GM19193 (cell line): ENCODE measurements around the gene TMEM116.

ENCODE experiments used
- POLR2A ChIP-seq: IDR thresholded peaks from 4 replicates; pipeline ENCODE4 v1.6.1; 2011; ENCODE audit not compliant: insufficient read depth, insufficient read length; ENCODE audit errors: extremely low read depth

The TMEM116 gene

DNA sequence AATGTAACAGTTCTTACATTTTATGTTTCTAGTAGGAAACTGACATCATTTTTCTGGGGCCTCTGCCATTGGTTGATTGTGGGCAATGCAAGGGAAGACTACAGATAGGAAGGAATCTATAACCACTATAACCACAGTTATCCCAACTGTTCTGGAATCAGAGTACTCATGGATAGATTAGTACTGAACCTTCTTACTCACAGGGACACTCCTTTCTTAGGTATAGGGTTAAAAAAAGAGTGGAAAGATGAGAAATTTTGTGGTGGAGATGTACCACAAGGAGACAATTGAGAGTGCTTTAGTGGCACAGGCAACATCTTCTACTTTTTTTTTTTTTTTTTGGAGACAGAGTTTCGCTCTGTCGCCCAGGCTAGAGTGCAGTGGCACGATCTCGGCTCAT, 21.0 kb downstream of the TMEM116 start:
- no peak for TF ChIP-seq POLR2A

DNA sequence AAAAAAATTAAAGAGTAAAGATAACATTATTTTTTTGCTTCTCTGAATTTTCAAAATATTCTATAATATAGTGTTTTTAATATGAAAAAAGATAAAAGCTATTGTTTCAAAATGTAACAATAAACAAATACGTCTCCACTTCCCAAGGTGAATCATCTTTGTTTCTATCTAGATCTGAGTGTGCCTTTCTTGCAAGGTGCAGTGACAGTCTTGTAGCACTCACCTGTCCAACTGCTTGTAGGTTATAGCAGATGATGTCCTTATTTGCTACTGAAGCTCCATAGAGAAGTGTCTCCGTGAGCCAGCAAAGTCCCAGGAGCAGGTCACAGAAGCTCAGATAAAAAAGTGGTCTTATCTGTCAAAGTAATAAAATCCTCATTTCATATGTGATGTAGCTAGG, 21.4 kb downstream of the TMEM116 start:
- no peak for TF ChIP-seq POLR2A

- TF ChIP-seq POLR2A: no peak
Observed at GRCh38 chr12:111984820-111985219, 28.1 kb downstream of the TMEM116 start.

DNA sequence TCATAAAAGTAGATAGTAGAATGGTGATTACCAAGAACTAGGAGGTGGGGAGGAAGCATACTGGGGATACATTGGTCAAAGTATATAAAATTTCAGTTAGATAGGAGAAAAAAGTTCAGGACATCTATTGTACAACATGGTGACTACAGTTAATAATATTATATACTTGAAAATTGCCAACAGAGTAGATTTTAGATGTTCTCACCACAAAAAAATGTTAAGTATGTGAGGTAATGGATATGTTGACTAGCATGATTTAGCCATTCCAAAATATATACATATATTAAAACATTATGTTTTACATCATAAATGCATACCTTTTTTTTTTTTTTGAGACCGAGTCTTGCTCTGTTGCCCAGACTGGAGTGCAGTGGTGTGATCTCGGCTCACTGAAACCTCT, 31.0 kb downstream of the TMEM116 start:
- no peak for TF ChIP-seq POLR2A

GRCh38 chr12:111980598-111980997, 32.4 kb downstream of the TMEM116 start:
- TF ChIP-seq POLR2A: no peak

- TF ChIP-seq POLR2A: no peak
Observed at GRCh38 chr12:111978545-111978944, 34.4 kb downstream of the TMEM116 start.

DNA sequence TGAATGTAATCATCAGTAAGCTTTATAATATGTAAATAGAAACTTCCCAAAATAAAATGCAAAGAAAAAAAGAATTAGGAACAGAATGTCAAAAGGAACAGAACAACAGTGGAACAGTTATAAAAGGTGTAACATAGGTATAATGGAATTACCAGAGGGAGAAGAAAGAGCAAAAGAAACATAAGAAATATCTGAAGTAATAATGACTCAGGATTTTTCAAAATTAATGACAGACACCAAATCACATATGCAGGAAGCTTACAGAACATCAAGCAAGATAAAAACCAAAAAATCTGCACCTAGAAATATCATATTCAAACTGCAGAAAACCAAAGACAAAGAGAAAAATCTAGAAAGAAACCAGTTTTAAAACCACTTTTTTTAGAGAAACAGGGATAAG, 36.1 kb downstream of the TMEM116 start:
- no peak for TF ChIP-seq POLR2A

DNA sequence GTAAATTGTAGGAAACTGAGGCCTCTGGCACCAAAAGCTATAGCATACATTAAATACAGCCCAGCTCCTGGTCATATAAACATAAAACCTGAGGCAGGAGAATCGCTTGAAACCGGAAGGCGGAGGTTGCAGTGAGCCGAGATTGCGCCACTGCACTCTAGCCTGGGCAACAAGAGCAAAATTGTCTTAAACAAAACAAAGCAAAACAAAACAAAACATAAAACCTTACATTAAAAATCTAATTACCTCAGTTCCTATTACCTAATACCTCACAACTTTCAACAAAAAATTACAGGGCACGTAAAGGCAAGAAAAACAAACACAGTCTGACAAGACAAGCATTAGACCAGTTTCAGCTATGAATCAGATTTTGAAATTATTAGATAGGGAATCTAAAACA, 36.7 kb downstream of the TMEM116 start:
- TF ChIP-seq POLR2A: no peak

- TF ChIP-seq POLR2A: no peak
Observed at GRCh38 chr12:111975161-111975931, 37.6 kb downstream of the TMEM116 start.

DNA sequence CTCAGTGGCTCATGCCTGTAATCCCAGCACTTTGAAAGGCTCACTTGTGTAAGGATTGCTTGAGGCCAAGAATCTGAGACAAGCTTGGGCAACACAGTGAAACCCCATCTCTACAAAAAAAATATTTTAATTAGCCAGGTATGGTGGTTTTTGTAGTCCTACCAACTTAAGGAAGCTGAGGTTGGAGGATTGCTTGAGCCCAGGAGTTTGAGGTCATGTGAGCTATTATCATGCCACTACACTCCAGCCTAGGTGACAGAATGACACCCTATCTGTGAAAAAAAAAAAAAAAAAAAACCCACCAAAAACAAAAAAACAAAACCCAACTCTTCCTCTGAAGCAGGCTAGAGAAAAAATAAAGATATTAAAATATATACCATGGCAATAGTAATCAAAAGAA, 41.2 kb downstream of the TMEM116 start:
- TF ChIP-seq POLR2A: no peak

- TF ChIP-seq POLR2A: no peak
Observed at GRCh38 chr12:111964935-111965334, 48.0 kb downstream of the TMEM116 start.

DNA sequence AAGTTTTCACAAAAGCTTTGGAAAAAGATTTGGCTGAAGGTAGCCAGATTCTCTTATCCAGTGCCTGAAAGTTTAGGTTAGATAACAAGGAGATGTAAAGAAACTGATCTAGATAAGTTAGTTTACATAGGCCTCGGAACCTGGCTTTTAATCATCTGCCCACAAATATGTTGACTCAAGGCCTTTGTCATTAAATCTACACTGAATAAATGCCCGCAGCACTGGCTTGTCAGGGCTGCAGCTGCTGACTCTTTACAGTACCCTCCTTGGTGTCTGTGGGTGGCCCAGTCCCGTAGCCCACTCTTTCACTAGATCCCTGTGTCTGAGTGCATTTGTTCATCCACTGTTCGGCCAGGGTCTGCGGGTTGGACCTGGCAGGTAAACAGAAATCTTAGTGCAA, 58.0 kb downstream of the TMEM116 start:
- no peak for TF ChIP-seq POLR2A

GRCh38 chr12:111953455-111953854, 59.5 kb downstream of the TMEM116 start:
- TF ChIP-seq POLR2A: no peak

DNA sequence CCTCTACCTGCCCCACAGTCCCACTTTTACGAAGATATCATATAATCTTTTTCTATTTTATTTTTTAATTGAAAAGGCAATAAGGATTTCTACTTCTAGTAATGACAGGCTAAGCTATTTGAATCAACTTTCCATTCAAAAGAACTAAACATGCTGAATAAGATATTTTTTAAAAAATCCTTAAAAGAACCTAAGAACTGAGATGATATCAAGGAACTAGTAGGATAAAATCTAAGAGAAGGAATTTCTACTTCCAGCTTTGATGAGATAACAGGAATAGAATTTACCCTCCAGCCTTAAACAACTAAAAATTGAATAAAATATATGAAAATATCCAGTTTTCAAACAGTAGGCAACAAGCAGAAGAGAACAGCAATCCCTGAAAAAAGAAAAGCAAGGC, 69.0 kb downstream of the TMEM116 start:
- no peak for TF ChIP-seq POLR2A

- no peak for TF ChIP-seq POLR2A
Observed at GRCh38 chr12:111942557-111942956, 70.4 kb downstream of the TMEM116 start.

GRCh38 chr12:111937429-111937828, 75.5 kb downstream of the TMEM116 start:
- TF ChIP-seq POLR2A: no peak

DNA sequence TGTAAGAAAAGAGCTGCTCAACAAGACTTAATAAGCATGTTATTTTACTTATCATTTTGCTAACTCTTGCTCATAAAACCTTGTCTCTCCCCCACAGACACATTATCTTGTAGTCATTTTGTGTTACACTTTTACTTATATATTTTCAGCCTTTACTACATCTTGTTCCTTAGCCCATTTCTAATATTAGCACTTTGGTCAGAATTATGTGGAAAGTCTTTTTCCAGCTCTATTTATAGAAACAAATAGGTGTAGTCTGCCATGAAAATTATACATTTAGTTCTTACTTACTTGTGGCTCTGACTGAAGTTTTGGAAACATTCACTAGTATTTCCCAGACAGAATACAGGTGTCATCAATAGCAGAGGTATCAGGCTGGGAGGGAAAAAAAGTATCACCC, 76.1 kb downstream of the TMEM116 start:
- TF ChIP-seq POLR2A: no peak
